Natural killer cell treated with Interleukin-12 subunit alpha and Interleukin-12 subunit beta and Interleukin-15 and Interleukin-18, amount 100 ng/mL, for 72 hours (primary cell): ENCODE results near the gene P2RY12. TPM values are rescaled to one million over a fixed set of nuclear protein-coding genes. Genes with fewer than 3 reads are reported as not detected.

Experiments used
- ATAC-seq, 2 donors: fragments of 150-1000 bp; cut with Tn5 transposase in 1 of 2; sonication (Bioruptor Pico), chemical (Tn5 transposase) in 1 of 2; 2 replicates each; pipeline ENCODE4 v1.10.0; 2021
- DNase-seq: peaks from one replicate; pipeline ENCODE4 v3.0.0; 2022; ENCODE audit warnings: low spot score
- H3K27ac Mint-ChIP-seq, 2 donors: 1 replicate in 1 of 2; 2 replicates in 1 of 2; pipeline ENCODE4 v1.8.0; 2022; ENCODE audit warnings: mixed read lengths in 2 of 2, mild to moderate bottlenecking in 1 of 2, moderate library complexity in 1 of 2
- H3K27me3 Mint-ChIP-seq, 2 donors: 1 replicate in 1 of 2; 2 replicates in 1 of 2; pipeline ENCODE4 v1.8.0; 2022; ENCODE audit warnings: mixed read lengths in 2 of 2
- H3K36me3 Mint-ChIP-seq: one replicate; pipeline ENCODE4 v1.8.0; 2022; ENCODE audit warnings: mixed read lengths
- H3K4me1 Mint-ChIP-seq, 2 donors: 1 replicate in 1 of 2; 2 replicates in 1 of 2; pipeline ENCODE4 v1.8.0; 2022; ENCODE audit warnings: low read depth in 2 of 2, mixed read lengths in 2 of 2, mild to moderate bottlenecking in 1 of 2
- H3K4me3 Mint-ChIP-seq: one replicate; pipeline ENCODE4 v1.8.0; 2022; ENCODE audit warnings: mixed read lengths
- H3K9me3 Mint-ChIP-seq: 2 replicates; pipeline ENCODE4 v1.8.0; 2022; ENCODE audit warnings: mixed read lengths
- total RNA-seq, 2 donors: library from RNA; stranded (reverse); gene quantifications; one replicate each; pipeline ENCODE4 v1.2.3, GENCODE V29; 2022

P2RY12 gene
- total RNA-seq, 2 donors from 2014 or later = not detected

DNA sequence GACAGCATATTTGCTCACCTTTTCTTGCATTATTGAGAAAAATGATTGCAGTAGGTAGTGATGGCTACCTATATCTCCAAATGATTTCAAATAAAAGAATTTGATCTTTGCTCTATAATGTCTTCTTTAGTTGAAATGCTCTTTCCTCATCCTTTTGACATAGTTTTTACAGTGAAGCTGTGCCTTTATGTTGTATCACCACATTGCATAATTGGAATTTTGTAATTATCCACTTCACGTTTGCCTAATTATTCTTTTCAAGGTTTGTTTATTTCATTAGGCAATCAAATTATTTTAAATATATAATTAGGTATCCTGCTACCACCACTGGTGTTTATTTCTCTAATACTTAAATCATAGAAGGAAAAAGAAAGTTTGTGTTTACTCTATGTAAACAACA, 33.9 kb downstream of the P2RY12 start:
- no peak overlapping the region for H3K4me3 Mint-ChIP-seq
- peaks cover 21 to 27% of the 10 kb centered on the region in 2 donors for H3K4me1 Mint-ChIP-seq
- DNase-seq (no peak), ATAC-seq (no peak)
- H3K27me3 Mint-ChIP-seq = peaks cover 0 to 8% of the 10 kb centered on the region in 2 donors
- H3K36me3 Mint-ChIP-seq = no peaks in the 10 kb centered on the region
- no peaks in the 10 kb centered on the region for H3K9me3 Mint-ChIP-seq
- H3K27ac Mint-ChIP-seq = no peak overlapping the region

- peak; percentile 68 to 79 for ATAC-seq
- Mint-ChIP-seq H3K9me3 (no peaks in the 10 kb centered on the region), H3K4me1 (peaks cover 21 to 27% of the 10 kb centered on the region in 2 donors), H3K27me3 (peaks cover 0 to 16% of the 10 kb centered on the region in 2 donors), H3K27ac (peak overlapping the region; percentile 27 to 70), H3K36me3 (no peaks in the 10 kb centered on the region), H3K4me3 (peak overlapping the region; percentile 44)
- DNase-seq = peak; percentile 68
These were observed 37.1 kb downstream of the P2RY12 start for GRCh38 chr3:151347432-151347831.

- no peak for DNase-seq
These were observed 38.3 kb downstream of the P2RY12 start for GRCh38 chr3:151346292-151346691.

GRCh38 chr3:151345859-151346258, 38.7 kb downstream of the P2RY12 start:
- peaks cover 21 to 22% of the 10 kb centered on the region in 2 donors for H3K4me1 Mint-ChIP-seq
- no peaks in the 10 kb centered on the region for H3K9me3 Mint-ChIP-seq
- H3K4me3 Mint-ChIP-seq = peak overlapping the region; percentile 70
- ATAC-seq = peak in 1 of 2 donors; percentile 62
- peaks cover 0 to 19% of the 10 kb centered on the region in 2 donors for H3K27me3 Mint-ChIP-seq
- no peaks in the 10 kb centered on the region for H3K36me3 Mint-ChIP-seq
- peak overlapping the region; percentile 58 to 70 for H3K27ac Mint-ChIP-seq
- no peak for DNase-seq

More at GRCh38 chr3:151346292-151346691, 38.3 kb downstream of the P2RY12 start:
- Mint-ChIP-seq H3K27me3 (peaks cover 0 to 19% of the 10 kb centered on the region in 2 donors), H3K9me3 (no peaks in the 10 kb centered on the region), H3K27ac (peak overlapping the region; percentile 58 to 70), H3K36me3 (no peaks in the 10 kb centered on the region), H3K4me3 (peak overlapping the region; percentile 70), H3K4me1 (peaks cover 21 to 25% of the 10 kb centered on the region in 2 donors)
- peak; percentile 62 to 76 for ATAC-seq

DNA sequence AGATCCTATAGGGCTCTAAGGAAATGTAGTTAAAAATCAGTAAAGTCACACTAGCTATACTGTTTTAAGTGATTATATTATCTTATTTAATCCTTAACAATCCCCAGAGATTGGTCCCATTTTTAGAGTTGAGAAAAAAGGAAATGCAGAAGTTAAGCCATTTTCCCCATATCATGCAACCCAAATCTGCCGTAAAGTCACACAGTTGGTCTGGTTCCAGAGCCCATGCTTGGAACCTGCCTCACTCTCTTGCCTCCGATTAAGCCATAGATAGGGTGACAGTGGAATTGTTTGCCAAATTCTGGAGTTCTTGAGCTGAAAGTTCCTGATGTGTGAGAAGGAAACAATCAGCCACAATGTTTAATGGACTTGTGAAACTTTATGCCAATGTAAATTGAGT, 52.9 kb downstream of the P2RY12 start:
- Mint-ChIP-seq H3K4me1 (peaks cover 9 to 17% of the 10 kb centered on the region in 2 donors), H3K4me3 (no peak overlapping the region), H3K27ac (no peak overlapping the region), H3K9me3 (no peaks in the 10 kb centered on the region), H3K27me3 (no peaks in the 10 kb centered on the region), H3K36me3 (no peaks in the 10 kb centered on the region)
- ATAC-seq (no peak), DNase-seq (no peak)

DNA sequence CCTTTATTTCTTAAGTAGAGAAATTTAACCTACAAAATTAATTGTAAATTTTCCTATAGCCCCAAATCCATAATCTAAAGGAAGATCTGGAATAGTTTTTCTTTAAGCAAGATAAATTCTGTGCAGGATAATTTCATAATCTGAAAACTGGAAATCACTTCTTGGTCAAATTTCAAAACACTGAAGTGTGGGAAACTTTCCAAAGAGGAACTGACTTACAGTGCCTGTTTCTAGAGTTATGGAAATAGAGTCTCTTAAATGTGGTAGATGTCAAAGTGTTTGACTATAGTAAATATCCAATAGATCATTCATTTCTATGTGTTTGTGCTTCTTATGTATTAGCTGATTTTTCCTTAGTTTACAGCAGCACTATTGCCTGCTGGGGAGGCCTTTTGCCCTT, 53.7 kb downstream of the P2RY12 start:
- H3K9me3 Mint-ChIP-seq = no peaks in the 10 kb centered on the region
- no peaks in the 10 kb centered on the region for H3K27me3 Mint-ChIP-seq
- ATAC-seq (no peak), DNase-seq (no peak)
- no peak overlapping the region for H3K27ac Mint-ChIP-seq
- H3K36me3 Mint-ChIP-seq = no peaks in the 10 kb centered on the region
- no peak overlapping the region for H3K4me3 Mint-ChIP-seq
- peaks cover 9 to 17% of the 10 kb centered on the region in 2 donors for H3K4me1 Mint-ChIP-seq

GRCh38 chr3:151330379-151330778, 54.2 kb downstream of the P2RY12 start:
- Mint-ChIP-seq H3K4me1 (peaks cover 9 to 17% of the 10 kb centered on the region in 2 donors), H3K9me3 (no peaks in the 10 kb centered on the region), H3K36me3 (no peaks in the 10 kb centered on the region), H3K27me3 (no peaks in the 10 kb centered on the region), H3K4me3 (no peak overlapping the region), H3K27ac (no peak overlapping the region)
- ATAC-seq = no peak
- DNase-seq = no peak

- H3K4me1 Mint-ChIP-seq = peaks cover 9 to 20% of the 10 kb centered on the region in 2 donors
- DNase-seq (no peak), ATAC-seq (no peak)
- H3K27ac Mint-ChIP-seq = peak within 1 kb of the TSS; percentile 43 to 53
- no peaks in the 10 kb centered on the region for H3K27me3 Mint-ChIP-seq
- H3K9me3 Mint-ChIP-seq = no peaks in the 10 kb centered on the region
- no peaks in the 10 kb centered on the region for H3K36me3 Mint-ChIP-seq
- peak within 1 kb of the TSS; percentile 64 for H3K4me3 Mint-ChIP-seq
These were observed 55.2 kb downstream of the P2RY12 start, which contains the start of gene P2RY13 for GRCh38 chr3:151329363-151329762. P2RY13 (minus strand) TSS chr3:151329549; CDS start chr3:151329528, 21 bp downstream.

DNA sequence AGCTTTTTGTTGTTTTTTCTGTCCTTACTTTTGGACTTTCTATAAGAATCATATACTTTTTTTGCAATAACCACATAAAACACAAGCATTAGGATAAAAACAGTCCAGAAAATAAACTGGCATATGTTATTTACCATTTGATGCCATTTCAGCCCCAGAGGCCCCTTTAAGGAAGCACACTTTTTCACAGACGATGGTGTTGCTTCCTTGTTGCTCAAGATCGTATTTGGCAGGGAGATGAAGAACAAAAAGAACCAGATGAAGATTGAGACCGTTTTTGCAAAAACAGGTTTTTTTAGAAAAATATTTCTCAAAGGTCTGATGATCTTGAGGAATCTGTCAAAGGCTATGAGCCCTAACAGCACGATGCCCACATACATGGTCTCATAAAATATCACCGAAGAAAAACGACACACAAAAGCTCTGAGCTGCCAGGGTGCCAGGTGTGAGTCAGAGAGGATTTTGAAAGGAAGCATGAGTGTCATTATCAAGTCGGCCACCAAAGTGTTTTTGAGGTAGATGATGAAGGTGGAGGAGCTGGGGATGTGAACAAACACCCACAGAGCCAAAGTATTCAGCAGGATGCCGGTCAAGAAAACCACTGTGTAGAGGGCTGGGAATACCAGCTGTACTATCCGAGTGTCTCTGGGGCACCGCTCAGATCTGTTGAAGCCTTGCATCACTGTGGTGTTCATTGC, 56.1 kb downstream of the P2RY12 start:
- no peaks in the 10 kb centered on the region for H3K36me3 Mint-ChIP-seq
- peak; percentile 62 for DNase-seq
- H3K4me3 Mint-ChIP-seq = peak overlapping the region; percentile 64
- ATAC-seq = peak; percentile 86 to 90
- H3K4me1 Mint-ChIP-seq = peaks cover 9 to 25% of the 10 kb centered on the region in 2 donors
- H3K27me3 Mint-ChIP-seq = no peaks in the 10 kb centered on the region
- H3K9me3 Mint-ChIP-seq = no peaks in the 10 kb centered on the region
- peak overlapping the region; percentile 43 to 53 for H3K27ac Mint-ChIP-seq

DNA sequence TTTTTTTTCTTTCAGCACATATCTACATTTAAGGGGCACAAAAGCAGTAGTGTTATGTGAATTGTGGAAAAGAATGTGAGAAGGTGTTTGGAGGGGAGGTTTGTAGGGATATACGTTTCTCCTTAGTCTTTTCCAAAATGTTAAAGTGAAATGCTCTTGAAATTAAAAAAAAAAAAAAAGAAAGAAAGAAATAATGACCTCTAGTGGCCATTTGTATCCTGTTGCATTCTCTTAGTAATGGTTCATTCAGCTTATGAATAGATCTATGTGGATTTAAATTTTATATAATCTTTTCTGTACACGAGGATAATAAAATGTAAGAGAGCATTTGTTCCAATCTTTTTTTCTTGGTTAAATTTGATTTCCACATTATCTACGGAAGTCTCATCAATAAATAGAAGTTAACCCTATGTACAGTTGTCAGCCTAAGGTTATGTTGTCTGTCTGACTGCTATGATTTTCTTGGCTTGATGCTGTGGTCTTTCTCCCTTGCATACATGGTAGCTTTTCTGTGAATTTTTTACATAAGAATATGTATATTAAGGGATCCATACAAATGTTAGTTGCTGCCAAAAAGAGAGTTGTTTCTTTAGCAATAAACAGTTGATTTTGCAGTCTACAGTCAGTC, 56.9 kb downstream of the P2RY12 start:
- Mint-ChIP-seq H3K4me3 (peak overlapping the region; percentile 64), H3K36me3 (no peaks in the 10 kb centered on the region), H3K27me3 (no peaks in the 10 kb centered on the region), H3K27ac (peak overlapping the region; percentile 43 to 53), H3K9me3 (no peaks in the 10 kb centered on the region), H3K4me1 (peaks cover 9 to 21% of the 10 kb centered on the region in 2 donors)
- no peak for ATAC-seq
- DNase-seq = no peak

- H3K27ac Mint-ChIP-seq = no peak overlapping the region
- H3K36me3 Mint-ChIP-seq = no peaks in the 10 kb centered on the region
- H3K9me3 Mint-ChIP-seq = no peaks in the 10 kb centered on the region
- ATAC-seq = no peak
- no peaks in the 10 kb centered on the region for H3K27me3 Mint-ChIP-seq
- no peak for DNase-seq
- H3K4me3 Mint-ChIP-seq = no peak overlapping the region
- H3K4me1 Mint-ChIP-seq = peaks cover 0 to 13% of the 10 kb centered on the region in 2 donors
These were observed 62.0 kb downstream of the P2RY12 start for GRCh38 chr3:151322511-151322910.

DNA sequence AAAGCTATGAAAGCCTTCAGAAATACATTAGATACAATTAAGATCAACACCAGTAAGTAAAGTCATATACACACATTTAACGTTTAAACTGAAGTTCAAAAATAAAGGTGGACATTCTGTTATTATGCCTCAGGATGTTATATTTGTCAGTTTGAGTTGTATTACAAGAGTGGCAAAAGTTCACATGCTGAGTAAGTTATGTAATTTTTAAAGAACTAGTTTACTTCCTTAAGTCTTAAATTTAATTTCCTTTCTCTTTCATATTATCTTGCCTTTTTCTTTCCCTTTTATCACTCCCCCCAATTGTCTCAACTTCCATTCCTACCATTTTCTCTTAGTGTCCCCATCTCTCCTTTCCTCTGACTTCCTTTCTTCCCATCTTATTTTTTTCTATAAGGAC, 63.0 kb downstream of the P2RY12 start:
- ATAC-seq = no peak
- H3K36me3 Mint-ChIP-seq = no peaks in the 10 kb centered on the region
- no peak overlapping the region for H3K4me3 Mint-ChIP-seq
- no peaks in the 10 kb centered on the region for H3K9me3 Mint-ChIP-seq
- H3K4me1 Mint-ChIP-seq = peaks cover 0 to 13% of the 10 kb centered on the region in 2 donors
- H3K27ac Mint-ChIP-seq = no peak overlapping the region
- DNase-seq = no peak
- H3K27me3 Mint-ChIP-seq = no peaks in the 10 kb centered on the region

DNA sequence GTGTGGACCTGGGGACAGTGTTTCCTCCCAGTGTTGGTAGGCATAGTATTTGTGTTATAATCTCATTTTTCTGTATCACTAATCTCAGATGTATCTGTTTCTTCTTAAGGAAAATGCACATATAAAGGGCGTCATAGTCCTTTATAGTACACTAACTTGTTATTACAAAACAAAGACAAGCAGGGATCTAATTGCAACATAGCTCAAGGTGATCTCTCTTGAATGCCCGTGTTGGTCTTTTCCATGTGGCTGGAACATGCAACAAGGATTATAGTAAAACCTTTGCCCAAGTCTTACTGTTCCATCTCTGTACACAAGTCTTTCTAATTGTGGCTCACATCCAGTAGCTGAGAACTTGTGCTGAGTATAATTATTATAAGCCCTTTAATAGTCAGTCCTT, 64.4 kb downstream of the P2RY12 start:
- Mint-ChIP-seq H3K36me3 (no peaks in the 10 kb centered on the region), H3K9me3 (no peaks in the 10 kb centered on the region), H3K27me3 (no peaks in the 10 kb centered on the region), H3K27ac (no peak overlapping the region), H3K4me1 (peaks cover 0 to 13% of the 10 kb centered on the region in 2 donors), H3K4me3 (no peak overlapping the region)
- no peak for ATAC-seq
- DNase-seq = no peak

GRCh38 chr3:151319628-151320027, 64.9 kb downstream of the P2RY12 start:
- peaks cover 0 to 13% of the 10 kb centered on the region in 2 donors for H3K4me1 Mint-ChIP-seq
- no peak for ATAC-seq
- H3K36me3 Mint-ChIP-seq = no peaks in the 10 kb centered on the region
- no peak overlapping the region for H3K4me3 Mint-ChIP-seq
- no peaks in the 10 kb centered on the region for H3K9me3 Mint-ChIP-seq
- no peak for DNase-seq
- H3K27me3 Mint-ChIP-seq = peaks cover 0 to 2% of the 10 kb centered on the region in 2 donors
- H3K27ac Mint-ChIP-seq = no peak overlapping the region
